CD8-positive, alpha-beta memory T cell (primary cell): ENCODE data around the gene PRKAG2. TPM values are rescaled to one million over a fixed set of nuclear protein-coding genes. Genes with fewer than 3 reads are reported as not detected.

Experiments used
- CTCF ChIA-PET: fragments of 350-600 bp; sonication (Branson Sonifier 250); formaldehyde crosslinking; loops from one replicate; lab custom pipeline; 2021; ENCODE audit warnings: antibody characterized with exemption; lab: Charles Lee
- POLR2A ChIA-PET: fragments of 350-600 bp; sonication (Branson Sonifier 250); formaldehyde crosslinking; loops from one replicate; lab custom pipeline; 2021; ENCODE audit warnings: antibody characterized with exemption; lab: Charles Lee
- DNase-seq, 5 donors: peaks; one replicate each; pipeline versions ENCODE4 v3.0.0 to v3.0.0-alpha.2; 2020 to 2022; ENCODE audit warnings: mixed read lengths in 1 of 5
- H3K27ac ChIP-seq: one replicate; pipeline ENCODE4 v1.7.0; 2013; ENCODE audit warnings: low read depth, mild to moderate bottlenecking, low read length, moderate library complexity
- H3K27me3 ChIP-seq: 2 replicates; pipeline ENCODE4 v1.7.0; 2013; ENCODE audit warnings: low read length, mild to moderate bottlenecking; ENCODE audit not compliant: insufficient read depth, poor library complexity, severe bottlenecking
- H3K36me3 ChIP-seq: 2 replicates; pipeline ENCODE4 v1.7.0; 2013; ENCODE audit warnings: mild to moderate bottlenecking, low read length, moderate library complexity; ENCODE audit not compliant: insufficient read depth
- H3K4me1 ChIP-seq: 2 replicates; pipeline ENCODE4 v1.7.0; 2013; ENCODE audit warnings: mild to moderate bottlenecking, low read length, moderate library complexity; ENCODE audit not compliant: insufficient read depth
- H3K4me3 ChIP-seq: 2 replicates; pipeline ENCODE4 v1.7.0; 2013; ENCODE audit warnings: mild to moderate bottlenecking, low read length
- H3K9me3 ChIP-seq: 2 replicates; pipeline ENCODE4 v1.7.0; 2013; ENCODE audit warnings: mild to moderate bottlenecking, low read length
- H3K27ac Mint-ChIP-seq, 8 donors: one replicate each; pipeline ENCODE4 v1.8.0; 2020 to 2021; ENCODE audit warnings: mixed read lengths in 8 of 8, mild to moderate bottlenecking in 6 of 8, inconsistent platforms in 3 of 8, moderate library complexity in 3 of 8
- H3K27me3 Mint-ChIP-seq, 2 donors: one replicate each; pipeline ENCODE4 v1.8.0; 2020 to 2021; ENCODE audit warnings: mixed read lengths in 2 of 2, mild to moderate bottlenecking in 1 of 2, moderate library complexity in 1 of 2
- H3K36me3 Mint-ChIP-seq, 3 donors: one replicate each; pipeline ENCODE4 v1.8.0; 2020 to 2021; ENCODE audit warnings: mixed read lengths in 3 of 3, inconsistent platforms in 1 of 3, mild to moderate bottlenecking in 1 of 3
- H3K4me1 Mint-ChIP-seq, 3 donors: one replicate each; pipeline ENCODE4 v1.8.0; 2020 to 2021; ENCODE audit warnings: mixed read lengths in 3 of 3, inconsistent platforms in 1 of 3, mild to moderate bottlenecking in 1 of 3
- H3K4me3 Mint-ChIP-seq, 7 donors: one replicate each; pipeline ENCODE4 v1.8.0; 2020 to 2021; ENCODE audit warnings: mixed read lengths in 7 of 7, mild to moderate bottlenecking in 6 of 7, moderate library complexity in 4 of 7, inconsistent platforms in 2 of 7
- H3K9me3 Mint-ChIP-seq, 5 donors: one replicate each; pipeline ENCODE4 v1.8.0; 2020 to 2022; ENCODE audit warnings: mixed read lengths in 5 of 5, mild to moderate bottlenecking in 3 of 5, moderate library complexity in 2 of 5, inconsistent platforms in 1 of 5
- polyA plus RNA-seq: library from polyadenylated mRNA; unstranded; fragments of 300-500 nt; fragmentation: Illumina TruSeq; gene quantifications from one replicate; pipeline ENCODE4 v1.2.3, GENCODE V29; 2021
- total RNA-seq, 2 experiments: library from RNA; stranded (reverse); gene quantifications; one replicate each; pipeline ENCODE4 v1.2.3, GENCODE V29; 2021

Gene PRKAG2
- total and polyA plus RNA-seq, 3 experiments from 2014 or later = 23.1 to 31.4 (median 27.2) TPM

GRCh38 chr7:151686016-151686766, 190.7 kb downstream of the PRKAG2 start:
- Histone ChIP-seq H3K9me3 (no peaks in the 10 kb centered on the region), H3K27me3 (no peaks in the 10 kb centered on the region), H3K4me3 (no peak overlapping the region), H3K36me3 (no peaks in the 10 kb centered on the region), H3K27ac (no peak overlapping the region), H3K4me1 (no peaks in the 10 kb centered on the region)
- no peak for DNase-seq
- Mint-ChIP-seq H3K9me3 (no peaks in the 10 kb centered on the region), H3K27me3 (peaks cover 0 to 2% of the 10 kb centered on the region in 2 donors), H3K27ac (no peak overlapping the region), H3K36me3 (peaks cover 0 to 11% (median 2%) of the 10 kb centered on the region in 3 donors), H3K4me1 (peaks cover under 1 to 5% (median 4%) of the 10 kb centered on the region in 3 donors), H3K4me3 (no peak overlapping the region)
- CTCF ChIA-PET = no interaction called here
- POLR2A ChIA-PET = no interaction called here

GRCh38 chr7:151684408-151685175, 192.3 kb downstream of the PRKAG2 start:
- Mint-ChIP-seq H3K27me3 (peaks cover 0 to 2% of the 10 kb centered on the region in 2 donors), H3K27ac (peak overlapping the region in 1 of 8 donors; percentile 48), H3K36me3 (peaks cover 0 to 6% (median 4%) of the 10 kb centered on the region in 3 donors), H3K4me1 (peaks cover 16 to 19% (median 16%) of the 10 kb centered on the region in 3 donors), H3K4me3 (no peak overlapping the region), H3K9me3 (no peaks in the 10 kb centered on the region)
- Histone ChIP-seq H3K36me3 (no peaks in the 10 kb centered on the region), H3K9me3 (no peaks in the 10 kb centered on the region), H3K4me3 (no peak overlapping the region), H3K27me3 (no peaks in the 10 kb centered on the region), H3K4me1 (peaks cover 5% of the 10 kb centered on the region), H3K27ac (no peak overlapping the region)
- POLR2A ChIA-PET = no interaction called here
- DNase-seq = no peak
- CTCF ChIA-PET = no interaction called here

GRCh38 chr7:151683615-151684407, 193.1 kb downstream of the PRKAG2 start:
- ChIA-PET POLR2A (no interaction called here), CTCF (no interaction called here)

GRCh38 chr7:151682831-151683614, 193.9 kb downstream of the PRKAG2 start:
- ChIA-PET POLR2A (no interaction called here), CTCF (no interaction called here)
- DNase-seq = no peak

More at GRCh38 chr7:151683615-151684407, 193.1 kb downstream of the PRKAG2 start:
- Histone ChIP-seq H3K27me3 (no peaks in the 10 kb centered on the region), H3K4me3 (no peak overlapping the region), H3K27ac (no peak overlapping the region), H3K4me1 (peaks cover 13% of the 10 kb centered on the region), H3K36me3 (no peaks in the 10 kb centered on the region), H3K9me3 (no peaks in the 10 kb centered on the region)
- peaks cover 22 to 26% (median 24%) of the 10 kb centered on the region in 3 donors for H3K4me1 Mint-ChIP-seq
- no peaks in the 10 kb centered on the region for H3K9me3 Mint-ChIP-seq
- H3K27ac Mint-ChIP-seq = no peak overlapping the region
- peaks cover 0 to 2% of the 10 kb centered on the region in 2 donors for H3K27me3 Mint-ChIP-seq
- DNase-seq = no peak
- no peak overlapping the region for H3K4me3 Mint-ChIP-seq
- peaks cover 0 to 4% (median 2%) of the 10 kb centered on the region in 3 donors for H3K36me3 Mint-ChIP-seq

GRCh38 chr7:151681726-151682125, 195.2 kb downstream of the PRKAG2 start:
- Mint-ChIP-seq H3K9me3 (no peaks in the 10 kb centered on the region), H3K36me3 (peaks cover 0 to 4% (median 1%) of the 10 kb centered on the region in 3 donors), H3K27ac (no peak overlapping the region), H3K4me3 (no peak overlapping the region), H3K4me1 (peaks cover 27 to 32% (median 29%) of the 10 kb centered on the region in 3 donors), H3K27me3 (peaks cover 0 to 2% of the 10 kb centered on the region in 2 donors)
- Histone ChIP-seq H3K27ac (no peak overlapping the region), H3K4me3 (no peak overlapping the region), H3K9me3 (no peaks in the 10 kb centered on the region), H3K36me3 (no peaks in the 10 kb centered on the region), H3K4me1 (peaks cover 14% of the 10 kb centered on the region), H3K27me3 (no peaks in the 10 kb centered on the region)
- DNase-seq = no peak
- ChIA-PET CTCF (no interaction called here), POLR2A (no interaction called here)

More at GRCh38 chr7:151682831-151683614, 193.9 kb downstream of the PRKAG2 start:
- Histone ChIP-seq H3K9me3 (no peaks in the 10 kb centered on the region), H3K27me3 (no peaks in the 10 kb centered on the region), H3K4me3 (no peak overlapping the region), H3K27ac (no peak overlapping the region), H3K36me3 (no peaks in the 10 kb centered on the region), H3K4me1 (peaks cover 14% of the 10 kb centered on the region)
- Mint-ChIP-seq H3K4me1 (peaks cover 27 to 32% (median 28%) of the 10 kb centered on the region in 3 donors), H3K4me3 (no peak overlapping the region), H3K27ac (peak overlapping the region in 1 of 8 donors; percentile 33), H3K36me3 (peaks cover 0 to 4% (median 0%) of the 10 kb centered on the region in 3 donors), H3K9me3 (no peaks in the 10 kb centered on the region), H3K27me3 (peaks cover 0 to 2% of the 10 kb centered on the region in 2 donors)

- peaks cover 0 to 4% (median 1%) of the 10 kb centered on the region in 3 donors for H3K36me3 Mint-ChIP-seq
- H3K4me1 Mint-ChIP-seq = peaks cover 27 to 32% (median 29%) of the 10 kb centered on the region in 3 donors
- Histone ChIP-seq H3K4me3 (no peak overlapping the region), H3K9me3 (no peaks in the 10 kb centered on the region), H3K27ac (no peak overlapping the region), H3K27me3 (no peaks in the 10 kb centered on the region), H3K36me3 (no peaks in the 10 kb centered on the region), H3K4me1 (peaks cover 14% of the 10 kb centered on the region)
- ChIA-PET POLR2A (interaction anchor here (0.6 kb wide), 1 partner anchor 48 kb away, joined by 3 read pairs; no protein-coding TSS in a partner anchor), CTCF (no interaction called here)
- peaks cover 0 to under 1% of the 10 kb centered on the region in 2 donors for H3K27me3 Mint-ChIP-seq
- DNase-seq = no peak
- no peaks in the 10 kb centered on the region for H3K9me3 Mint-ChIP-seq
- H3K27ac Mint-ChIP-seq = peak overlapping the region in 2 of 8 donors; percentile 37 to 95
- H3K4me3 Mint-ChIP-seq = peak overlapping the region in 1 of 7 donors; percentile 76
Measured at GRCh38 chr7:151680810-151681209, 196.1 kb downstream of the PRKAG2 start.

GRCh38 chr7:151679881-151680612, 196.9 kb downstream of the PRKAG2 start:
- Mint-ChIP-seq H3K9me3 (no peaks in the 10 kb centered on the region), H3K36me3 (peaks cover 0 to 7% (median 4%) of the 10 kb centered on the region in 3 donors), H3K4me3 (no peak overlapping the region), H3K4me1 (peaks cover 27 to 32% (median 29%) of the 10 kb centered on the region in 3 donors), H3K27ac (peak overlapping the region in 2 of 8 donors; percentile 33 to 56), H3K27me3 (no peaks in the 10 kb centered on the region)
- DNase-seq = no peak
- H3K4me3 ChIP-seq = no peak overlapping the region
- CTCF ChIA-PET = no interaction called here
- no peak overlapping the region for H3K27ac ChIP-seq
- H3K27me3 ChIP-seq = no peaks in the 10 kb centered on the region
- POLR2A ChIA-PET = no interaction called here
- peaks cover 14% of the 10 kb centered on the region for H3K4me1 ChIP-seq
- H3K9me3 ChIP-seq = no peaks in the 10 kb centered on the region
- H3K36me3 ChIP-seq = no peaks in the 10 kb centered on the region
